ENCODE results near the gene KLHL29. TPM values are rescaled to one million over a fixed set of nuclear protein-coding genes. Genes with fewer than 3 reads are reported as not detected.

Gene KLHL29
- total and polyA plus RNA-seq, 2 of the 13 experiments (the other 11 are each of a cell fraction or from before 2014, with no cell fraction given), result 0.01 TPM; not detected in 1

DNA sequence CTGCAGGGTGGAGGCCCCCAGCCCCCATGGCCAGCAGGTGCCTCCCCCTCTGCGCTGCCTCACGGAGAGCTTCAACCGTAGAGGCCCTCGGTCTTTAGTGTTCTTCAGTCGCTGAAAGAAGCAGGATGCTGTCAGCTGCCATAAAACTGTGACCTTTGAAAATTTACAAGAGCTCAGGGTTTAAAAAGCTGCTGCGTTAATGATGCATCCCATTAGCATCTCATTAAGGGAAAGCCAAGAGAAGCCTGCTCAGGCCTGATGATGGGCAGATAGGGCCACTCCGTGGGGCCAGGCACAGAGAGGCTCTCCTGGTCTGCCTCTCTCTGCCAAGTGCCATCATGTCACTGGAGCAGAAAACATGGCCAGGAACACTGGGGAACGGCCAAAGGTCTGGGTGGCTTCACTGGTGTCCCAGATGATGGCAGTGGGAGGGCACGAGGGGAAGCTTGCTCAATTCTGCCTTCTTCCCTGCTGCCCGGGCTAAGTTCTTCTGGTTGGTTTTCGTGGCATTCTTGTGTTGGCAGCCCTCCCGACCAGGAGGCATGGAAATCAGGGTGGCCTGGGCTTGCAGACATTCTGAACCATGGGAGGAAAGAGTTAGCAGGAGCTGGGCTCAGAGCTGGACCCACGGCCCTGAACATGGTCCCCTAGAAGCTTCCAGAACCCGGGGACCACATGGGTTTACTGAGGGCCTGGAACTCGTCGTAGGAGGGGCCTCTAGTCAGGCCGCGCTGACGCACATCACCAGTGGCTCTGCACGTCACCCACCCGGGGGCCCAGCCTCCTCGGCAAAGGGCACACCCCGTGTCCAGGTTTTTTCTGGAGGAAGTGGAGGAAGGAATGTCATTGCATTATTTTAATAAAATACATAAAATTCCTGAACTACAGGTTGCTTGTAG is 250.7 kb downstream of the KLHL29 start:
- Histone ChIP-seq H3K27ac (ENCODE audit: extremely low read length, insufficient read depth, low read length) (no peak overlapping the region), H3K4me2 (ENCODE audit: low read depth, low read length) (no peak overlapping the region), H3K36me3 (replicated peaks in 1 of 2; ENCODE audit: control insufficient read depth in 1 of 2, insufficient read depth in 2 of 2, low read length in 2 of 2) (no peaks in the 10 kb centered on the region), H3K79me2 (ENCODE audit: insufficient read depth, low read length) (no peaks in the 10 kb centered on the region), H4K20me1 (ENCODE audit: insufficient read depth, low read length) (no peaks in the 10 kb centered on the region), H3K4me1 (ENCODE audit: insufficient read depth, low read length) (no peaks in the 10 kb centered on the region), H3K27me3 (ENCODE audit: control insufficient read depth in 1 of 2, insufficient read depth in 2 of 2, low read length in 2 of 2) (peaks cover 3 to 16% of the 10 kb centered on the region in 2 experiments; a peak in 2 of 5 replicates), H2AFZ (ENCODE audit: low read length) (no peak overlapping the region), H3K4me3 (replicated peaks in 1 of 3; ENCODE audit: insufficient read depth in 1 of 3, low read depth in 2 of 3, low read length in 3 of 3) (no peak overlapping the region), H3K9me3 (ENCODE audit: low read length) (no peaks in the 10 kb centered on the region), H3K9ac (ENCODE audit: insufficient read depth, low read depth, low read length) (no peak overlapping the region)
- TF ChIP-seq, protein P1, sequence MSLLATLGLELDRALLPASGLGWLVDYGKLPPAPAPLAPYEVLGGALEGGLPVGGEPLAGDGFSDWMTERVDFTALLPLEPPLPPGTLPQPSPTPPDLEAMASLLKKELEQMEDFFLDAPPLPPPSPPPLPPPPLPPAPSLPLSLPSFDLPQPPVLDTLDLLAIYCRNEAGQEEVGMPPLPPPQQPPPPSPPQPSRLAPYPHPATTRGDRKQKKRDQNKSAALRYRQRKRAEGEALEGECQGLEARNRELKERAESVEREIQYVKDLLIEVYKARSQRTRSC (CRISPR knock-in tag; IDR thresholded peaks at IDR 0.05; ENCODE audit: low read depth), result no peak
- TF ChIP-seq ZNF557 (CRISPR knock-in tag; IDR thresholded peaks at IDR 0.05) (no peak), ATAD3A (CRISPR knock-in tag; IDR thresholded peaks at IDR 0.05) (no peak), EP300 (IDR thresholded peaks at IDR 0.05; ENCODE audit: low read depth in 2 of 2, low read length in 2 of 2) (no peak), EP300 (CRISPR knock-in tag; IDR thresholded peaks at IDR 0.05; ENCODE audit: borderline replicate concordance) (no peak), ZNF780A (CRISPR knock-in tag; IDR thresholded peaks at IDR 0.05) (no peak), KLF13 (CRISPR knock-in tag; IDR thresholded peaks at IDR 0.05) (no peak), NFYB (CRISPR knock-in tag; IDR thresholded peaks at IDR 0.05) (no peak), ONECUT2 (CRISPR knock-in tag; IDR thresholded peaks at IDR 0.05) (no peak), MED13 (CRISPR knock-in tag; IDR thresholded peaks at IDR 0.05) (no peak)
- TF ChIP-seq, protein P2, sequence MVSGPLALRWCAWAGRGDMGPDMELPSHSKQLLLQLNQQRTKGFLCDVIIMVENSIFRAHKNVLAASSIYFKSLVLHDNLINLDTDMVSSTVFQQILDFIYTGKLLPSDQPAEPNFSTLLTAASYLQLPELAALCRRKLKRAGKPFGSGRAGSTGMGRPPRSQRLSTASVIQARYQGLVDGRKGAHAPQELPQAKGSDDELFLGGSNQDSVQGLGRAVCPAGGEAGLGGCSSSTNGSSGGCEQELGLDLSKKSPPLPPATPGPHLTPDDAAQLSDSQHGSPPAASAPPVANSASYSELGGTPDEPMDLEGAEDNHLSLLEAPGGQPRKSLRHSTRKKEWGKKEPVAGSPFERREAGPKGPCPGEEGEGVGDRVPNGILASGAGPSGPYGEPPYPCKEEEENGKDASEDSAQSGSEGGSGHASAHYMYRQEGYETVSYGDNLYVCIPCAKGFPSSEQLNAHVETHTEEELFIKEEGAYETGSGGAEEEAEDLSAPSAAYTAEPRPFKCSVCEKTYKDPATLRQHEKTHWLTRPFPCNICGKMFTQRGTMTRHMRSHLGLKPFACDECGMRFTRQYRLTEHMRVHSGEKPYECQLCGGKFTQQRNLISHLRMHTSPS (CRISPR knock-in tag; IDR thresholded peaks at IDR 0.05; ENCODE audit: low read depth), result no peak
- FAIRE-seq (no peak), DNase-seq (ENCODE audit: low spot score) (no peak), ATAC-seq (no peak)
- in situ Hi-C loops (cut with HindIII; ENCODE audit: extremely low pct_ligation_motif_present, low pct_unique_long_range_greater_than_20kb) (no loop called here), intact Hi-C loops (cut with micrococcal nuclease; ENCODE audit: unreplicated experiment) (loop anchor here (1.0 kb wide), 1 partner anchor 125 kb away; no protein-coding TSS in a partner anchor)
- CTCF ChIA-PET (ENCODE audit: low intra/inter-chr PET ratio, low total read pairs), result no interaction called here
- POLR2A ChIA-PET, result no interaction called here
- WGBS (ENCODE audit: low lambda C conversion rate), result 62% methylated on average over 18 of the region's 23 CpGs
- no TSS peak for BruUV-seq (replicated peaks)

All from HepG2 (cell line).